K562 (cell line): ENCODE measurements around the gene AKAP6. TPM values are rescaled to one million over a fixed set of nuclear protein-coding genes. Genes with fewer than 3 reads are reported as not detected.

Source experiments
- ATAC-seq: fragments of 200-7000 bp; cut with Tn5 transposase; 3 replicates; pipeline ENCODE4 v1.9.1; 2020; ENCODE audit warnings: moderate library complexity
- BruUV-seq: library from RNA; stranded (reverse); fragments of 400-500 nt; replicated peaks from 2 replicates; lab custom pipeline; 2021; lab: Mats Ljungman, UMichigan
- CTCF ChIA-PET: fragments of 300-600 bp; formaldehyde crosslinking; extraction: SDS; loops from one replicate; lab custom pipeline; 2021; ENCODE audit warnings: low intra/inter-chr PET ratio; lab: Yijun Ruan, JAX
- POLR2A ChIA-PET: fragments of 300-600, 350-650 bp; sonication (Branson Sonifier 250); formaldehyde crosslinking; extraction: SDS; loops from one replicate; lab custom pipeline; 2021; ENCODE audit warnings: antibody characterized with exemption, inconsistent platforms; lab: Yijun Ruan, JAX
- DNase-seq, 4 experiments: peaks; one replicate each; pipeline versions ENCODE4 v3.0.0 to v3.0.0-alpha.2; 2011 to 2018; ENCODE audit warnings: low spot score in 3 of 4, mixed read lengths in 3 of 4; ENCODE audit errors: extremely low read depth in 1 of 4
- FAIRE-seq: peaks from 2 replicates; lab custom pipeline; 2011; peaks lifted over from hg19 to GRCh38; lab: Jason Lieb, UNC
- H2AFZ ChIP-seq: 2 replicates; pipeline ENCODE4 v1.6.0; 2011; ENCODE audit warnings: low read depth, low read length, control low read depth, inconsistent platforms
- H3K27ac ChIP-seq: fragments of 200-600 bp; 3 replicates; pipeline ENCODE4 v1.8.0; 2011; ENCODE audit warnings: low read depth, mild to moderate bottlenecking, control low read depth, inconsistent platforms, low read length, moderate library complexity, mixed read lengths; ENCODE audit errors: extremely low read depth
- H3K27me3 ChIP-seq, 2 experiments: fragments of 300-600 bp in 1 of 2; 2 replicates in 1 of 2; 3 replicates in 1 of 2; pipeline versions ENCODE4 v1.6.0 to v1.8.0; 2011; ENCODE audit warnings: inconsistent platforms in 2 of 2, low read length in 2 of 2, mild to moderate bottlenecking in 1 of 2, mixed read lengths in 1 of 2, moderate library complexity in 1 of 2; ENCODE audit not compliant: control insufficient read depth in 2 of 2, insufficient read depth in 2 of 2
- H3K36me3 ChIP-seq: fragments of 300-600 bp; 3 replicates; pipeline ENCODE4 v1.8.0; 2011; ENCODE audit warnings: mild to moderate bottlenecking, low read length, inconsistent platforms; ENCODE audit not compliant: control insufficient read depth, insufficient read depth
- H3K4me1 ChIP-seq, 2 experiments: fragments of 200-600 bp in 1 of 2; replicated peaks in 1 of 2; 2 replicates in 1 of 2; 3 replicates in 1 of 2; pipeline versions ENCODE4 v1.5.1 to v1.8.0; 2011; ENCODE audit warnings: inconsistent platforms in 2 of 2, low read length in 2 of 2, mild to moderate bottlenecking in 1 of 2, mixed read lengths in 1 of 2, moderate library complexity in 1 of 2; ENCODE audit not compliant: control insufficient read depth in 2 of 2, insufficient read depth in 2 of 2
- H3K4me2 ChIP-seq: 2 replicates; pipeline ENCODE4 v1.6.1; 2011; ENCODE audit warnings: low read length, control low read depth, inconsistent platforms, mixed read lengths; ENCODE audit not compliant: insufficient read depth
- H3K4me3 ChIP-seq: fragments of 200-600 bp; sonication (generic), shearing (Covaris generic); 2 replicates; pipeline ENCODE4 v1.5.1; 2016; ENCODE audit warnings: control low read depth, inconsistent platforms
- H3K79me2 ChIP-seq: fragments of 200-600 bp; 3 replicates; pipeline ENCODE4 v1.8.0; 2011; ENCODE audit warnings: low read length, inconsistent platforms; ENCODE audit not compliant: control insufficient read depth, insufficient read depth
- H3K9ac ChIP-seq, 2 experiments: 2 replicates each; pipeline versions ENCODE4 v1.6.0 to v1.6.1; 2011; ENCODE audit warnings: low read depth in 2 of 2, low read length in 2 of 2, control low read depth in 1 of 2, inconsistent platforms in 1 of 2, mild to moderate bottlenecking in 1 of 2, mixed read lengths in 1 of 2; ENCODE audit not compliant: insufficient read depth in 1 of 2
- H3K9me1 ChIP-seq: one replicate; pipeline ENCODE4 v1.6.0; 2011; ENCODE audit warnings: inconsistent platforms, mild to moderate bottlenecking, low read length, moderate library complexity; ENCODE audit not compliant: control insufficient read depth, insufficient read depth
- H3K9me3 ChIP-seq: replicated peaks from 2 replicates; pipeline ENCODE4 v1.5.1; 2011; ENCODE audit warnings: low read depth, low read length, inconsistent platforms; ENCODE audit not compliant: control insufficient read depth, insufficient read depth
- H4K20me1 ChIP-seq: replicated peaks from 2 replicates; pipeline ENCODE4 v1.6.1; 2011; ENCODE audit warnings: low read length, inconsistent platforms, mixed read lengths; ENCODE audit not compliant: control insufficient read depth, insufficient read depth
- ARNT ChIP-seq, 2 experiments: fragments of 450-650 bp; IDR thresholded peaks; 2 replicates each; pipeline ENCODE4 v1.6.1; 2016; ENCODE audit warnings: mild to moderate bottlenecking in 1 of 2
- BRD9 ChIP-seq: fragments of 450-650 bp; IDR thresholded peaks from 2 replicates; pipeline ENCODE4 v1.6.1; 2018; ENCODE audit warnings: low read depth; ENCODE audit not compliant: partially characterized antibody
- DPF2 ChIP-seq: fragments of 450-650 bp; IDR thresholded peaks from 2 replicates; pipeline ENCODE4 v1.6.1; 2016
- FUS ChIP-seq: fragments of 200-400 bp; formaldehyde crosslinking; optimal IDR thresholded peaks from 2 replicates; pipeline ENCODE3; 2017; ENCODE audit warnings: low read depth, low read length
- GTF2A2 ChIP-seq: IDR thresholded peaks from 2 replicates; pipeline ENCODE4 v1.6.1; 2016; ENCODE audit warnings: mild to moderate bottlenecking, missing genetic modification characterization, missing compliant biosample characterization
- ILK ChIP-seq: fragments of 450-650 bp; IDR thresholded peaks from 2 replicates; pipeline ENCODE4 v1.6.1; 2016; ENCODE audit warnings: missing genetic modification characterization, low read depth, mild to moderate bottlenecking, missing compliant biosample characterization, moderate library complexity, borderline replicate concordance
- KLF1 ChIP-seq: fragments of 450-650 bp; IDR thresholded peaks from 2 replicates; pipeline ENCODE4 v1.6.1; 2016; ENCODE audit warnings: missing genetic modification characterization, missing compliant biosample characterization
- MIER1 ChIP-seq: fragments of 450-650 bp; IDR thresholded peaks from 2 replicates; pipeline ENCODE4 v1.6.1; 2016; ENCODE audit warnings: antibody characterized with exemption, mild to moderate bottlenecking, low read depth
- MTA1 ChIP-seq: fragments of 450-650 bp; IDR thresholded peaks from 2 replicates; pipeline ENCODE4 v1.6.1; 2017; ENCODE audit warnings: borderline replicate concordance
- NCOA4 ChIP-seq: fragments of 450-650 bp; IDR thresholded peaks from 2 replicates; pipeline ENCODE4 v1.6.1; 2018; ENCODE audit warnings: mild to moderate bottlenecking; ENCODE audit not compliant: partially characterized antibody
- WHSC1 ChIP-seq: IDR thresholded peaks from one replicate; pipeline ENCODE4 v1.6.1; 2012; ENCODE audit warnings: low read length, control low read depth, inconsistent platforms
- ZFPM2 ChIP-seq: fragments of 250-450 bp; sonication (Bioruptor Pico); IDR thresholded peaks from 2 replicates; pipeline ENCODE4 v1.5.1; 2022; ENCODE audit warnings: mild to moderate bottlenecking
- ZNF224 ChIP-seq: sonication (generic); formaldehyde crosslinking; IDR thresholded peaks from 2 replicates; pipeline ENCODE4 v1.8.0; 2022; ENCODE audit warnings: mild to moderate bottlenecking, missing genetic modification reagents
- ZNF263 ChIP-seq: sonication (generic); formaldehyde crosslinking; IDR thresholded peaks from 2 replicates; pipeline ENCODE4 v1.8.0; 2022; ENCODE audit warnings: mild to moderate bottlenecking, missing genetic modification reagents, borderline replicate concordance
- ZNF589 ChIP-seq: fragments of 200-800 bp; sonication (Bioruptor generic); IDR thresholded peaks from 2 replicates; pipeline ENCODE4 v1.6.1; 2016; ENCODE audit warnings: low read depth, missing genetic modification characterization, missing compliant biosample characterization
- WGBS: fragments of 100-300 bp; shearing (Covaris generic); methylation state at CpG from one replicate; pipeline ENCODE4 v1.1.6; 2016; ENCODE audit warnings: low coverage, mixed read lengths; ENCODE audit not compliant: insufficient coverage; ENCODE audit errors: missing lambda C conversion rate; 5-methylcytosine and 5-hydroxymethylcytosine counted together
- in situ Hi-C: fragments of 300-500 bp; cut with MboI; formaldehyde crosslinking; loops from 4 replicates; pipeline ENCODE4 v1.15.0; 2018; ENCODE audit warnings: inconsistent platforms, mixed read lengths
- intact Hi-C: fragments of 100-400 bp; cut with micrococcal nuclease; formaldehyde crosslinking; loops from 2 replicates; pipeline ENCODE4 v1.14.2; 2022
- polyA plus RNA-seq, 8 experiments: library from polyadenylated mRNA; depleted of rRNA in 4 of 8; stranded (reverse) in 5 of 8; unstranded in 3 of 8; fragments of >200 nt; fragmentation: Nextera tagmentation in 2 of 8; fragmentation: Illumina TruSeq in 1 of 8; extraction: Ambion mirVana in 2 of 8; extraction: Trizol in 1 of 8; gene quantifications; 2 replicates each; pipeline versions ENCODE4 v1.2.1 to v1.2.3, GENCODE V29; 2011 to 2014; ENCODE audit warnings: inconsistent platforms in 1 of 8, missing spikeins in 1 of 8
- total RNA-seq, 7 experiments: library from RNA; depleted of rRNA in 6 of 7; stranded (reverse); fragments of >200 nt in 6 of 7; fragmentation: Illumina TruSeq in 2 of 7; extraction: Trizol in 2 of 7; gene quantifications; 2 replicates each; pipeline versions ENCODE4 v1.2.1 to v1.2.3, GENCODE V29; 2011 to 2021; ENCODE audit warnings: low replicate concordance in 1 of 7
- TF ChIP-seq, protein P1 (sequence below): fragments of 250-450 bp; sonication (Bioruptor Pico); IDR thresholded peaks from 2 replicates; pipeline ENCODE4 v1.5.0; 2022; ENCODE audit warnings: mild to moderate bottlenecking
- TF ChIP-seq, protein P2 (sequence below): sonication (generic); formaldehyde crosslinking; IDR thresholded peaks from 2 replicates; pipeline ENCODE4 v1.8.0; 2022; ENCODE audit warnings: missing genetic modification reagents, mild to moderate bottlenecking, borderline replicate concordance
- TF ChIP-seq, protein P3 (sequence below): fragments of 450-650 bp; IDR thresholded peaks from 2 replicates; pipeline ENCODE4 v1.6.1; 2017; ENCODE audit warnings: antibody characterized with exemption

Gene AKAP6
- total and polyA plus RNA-seq, 9 of the 15 experiments (the other 6 are each of a cell fraction or from before 2014, with no cell fraction given): 0.03 to 1.7 (median 0.48) TPM

DNA sequence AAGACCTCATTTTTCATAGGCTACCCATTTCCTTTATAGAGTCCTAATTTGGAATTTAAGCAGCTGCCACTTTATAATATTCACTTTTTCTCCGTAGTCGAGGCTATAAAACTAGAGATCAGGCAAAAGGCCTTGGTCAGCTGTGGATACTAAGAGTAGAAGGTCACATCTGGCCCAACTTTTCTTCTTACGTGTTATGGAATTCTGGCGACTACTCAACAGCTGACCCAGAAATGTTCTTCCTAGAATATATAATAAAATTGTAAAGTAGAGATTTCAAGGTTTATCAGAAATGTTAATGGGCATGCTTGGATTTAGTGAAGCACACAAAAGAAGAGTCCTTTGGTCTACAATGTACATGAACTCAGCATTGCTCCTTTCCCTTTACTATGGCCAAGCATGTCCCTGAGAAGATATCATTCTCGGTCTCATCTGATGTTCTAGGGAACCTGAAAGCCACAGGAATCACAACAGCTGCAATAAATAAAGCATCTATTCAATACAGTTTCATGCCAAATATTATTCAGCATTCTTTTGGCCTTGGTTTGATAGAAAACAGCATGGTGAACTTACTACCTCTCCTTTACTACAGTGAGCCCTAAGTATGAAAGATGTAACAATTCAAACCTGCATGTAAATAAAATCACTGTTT lies 348.2 kb downstream of the AKAP6 start (continued):
- TF ChIP-seq, protein P1, sequence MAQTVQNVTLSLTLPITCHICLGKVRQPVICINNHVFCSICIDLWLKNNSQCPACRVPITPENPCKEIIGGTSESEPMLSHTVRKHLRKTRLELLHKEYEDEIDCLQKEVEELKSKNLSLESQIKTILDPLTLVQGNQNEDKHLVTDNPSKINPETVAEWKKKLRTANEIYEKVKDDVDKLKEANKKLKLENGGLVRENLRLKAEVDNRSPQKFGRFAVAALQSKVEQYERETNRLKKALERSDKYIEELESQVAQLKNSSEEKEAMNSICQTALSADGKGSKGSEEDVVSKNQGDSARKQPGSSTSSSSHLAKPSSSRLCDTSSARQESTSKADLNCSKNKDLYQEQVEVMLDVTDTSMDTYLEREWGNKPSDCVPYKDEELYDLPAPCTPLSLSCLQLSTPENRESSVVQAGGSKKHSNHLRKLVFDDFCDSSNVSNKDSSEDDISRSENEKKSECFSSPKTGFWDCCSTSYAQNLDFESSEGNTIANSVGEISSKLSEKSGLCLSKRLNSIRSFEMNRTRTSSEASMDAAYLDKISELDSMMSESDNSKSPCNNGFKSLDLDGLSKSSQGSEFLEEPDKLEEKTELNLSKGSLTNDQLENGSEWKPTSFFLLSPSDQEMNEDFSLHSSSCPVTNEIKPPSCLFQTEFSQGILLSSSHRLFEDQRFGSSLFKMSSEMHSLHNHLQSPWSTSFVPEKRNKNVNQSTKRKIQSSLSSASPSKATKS (CRISPR knock-in tag): no peak
- TF ChIP-seq DPF2: no peak
- TF ChIP-seq, protein P2, sequence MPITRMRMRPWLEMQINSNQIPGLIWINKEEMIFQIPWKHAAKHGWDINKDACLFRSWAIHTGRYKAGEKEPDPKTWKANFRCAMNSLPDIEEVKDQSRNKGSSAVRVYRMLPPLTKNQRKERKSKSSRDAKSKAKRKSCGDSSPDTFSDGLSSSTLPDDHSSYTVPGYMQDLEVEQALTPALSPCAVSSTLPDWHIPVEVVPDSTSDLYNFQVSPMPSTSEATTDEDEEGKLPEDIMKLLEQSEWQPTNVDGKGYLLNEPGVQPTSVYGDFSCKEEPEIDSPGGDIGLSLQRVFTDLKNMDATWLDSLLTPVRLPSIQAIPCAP (CRISPR knock-in tag): no peak
- TF ChIP-seq ARNT (IDR thresholded peaks at IDR 0.05): no peak

DNA sequence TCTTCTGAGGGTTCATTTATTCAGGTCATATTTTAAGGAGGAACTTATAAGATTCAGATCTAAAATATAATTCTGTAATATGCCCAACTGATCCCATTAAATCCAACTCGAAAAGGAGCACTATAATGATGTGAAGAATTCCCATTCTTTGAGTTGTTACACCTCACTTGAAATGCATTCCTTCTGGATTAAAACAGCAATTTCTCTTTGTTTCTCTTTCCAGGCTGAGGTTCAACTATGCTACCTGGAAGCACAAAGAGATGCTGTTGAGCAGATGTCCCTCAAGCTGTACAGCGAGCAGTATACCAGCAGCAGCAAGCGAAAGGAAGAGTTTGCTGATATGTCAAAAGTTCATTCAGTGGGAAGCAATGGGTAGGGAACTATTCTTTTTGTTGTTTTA lies 349.0 kb downstream of the AKAP6 start:
- no peak overlapping the region for H2AFZ ChIP-seq
- no peak for ATAC-seq
- no peaks in the 10 kb centered on the region for H4K20me1 ChIP-seq
- H3K79me2 ChIP-seq: no peaks in the 10 kb centered on the region
- no peaks in the 10 kb centered on the region for H3K9me1 ChIP-seq
- no peak overlapping the region for H3K4me3 ChIP-seq
- H3K27me3 ChIP-seq: no peaks in the 10 kb centered on the region
- in situ Hi-C loops: loop anchor here (25.0 kb wide), 1 partner anchor 1484 kb away; no protein-coding TSS in a partner anchor
- FAIRE-seq: no peak
- no peaks in the 10 kb centered on the region for H3K36me3 ChIP-seq
- BruUV-seq: no TSS peak
- no peak overlapping the region for H3K9ac ChIP-seq
- intact Hi-C loops: no loop called here
- CTCF ChIA-PET: no interaction called here
- no peak overlapping the region for H3K4me2 ChIP-seq
- 0% methylated on average over 3 of the region's 3 CpGs for whole genome bisulfite sequencing
- no peak for DNase-seq
- H3K27ac ChIP-seq: no peak overlapping the region
- no peaks in the 10 kb centered on the region for H3K9me3 ChIP-seq
- H3K4me1 ChIP-seq: no peaks in the 10 kb centered on the region
- POLR2A ChIA-PET: no interaction called here
- TF ChIP-seq ZNF263 (CRISPR knock-in tag): no peak
- no peak for TF ChIP-seq MIER1
- no peak for TF ChIP-seq BRD9
- TF ChIP-seq MTA1: no peak
- TF ChIP-seq ZNF224 (CRISPR knock-in tag): no peak
- no peak for TF ChIP-seq ILK (tag)
- TF ChIP-seq NCOA4: no peak
- no peak for TF ChIP-seq GTF2A2 (tag)
- TF ChIP-seq, protein P3, sequence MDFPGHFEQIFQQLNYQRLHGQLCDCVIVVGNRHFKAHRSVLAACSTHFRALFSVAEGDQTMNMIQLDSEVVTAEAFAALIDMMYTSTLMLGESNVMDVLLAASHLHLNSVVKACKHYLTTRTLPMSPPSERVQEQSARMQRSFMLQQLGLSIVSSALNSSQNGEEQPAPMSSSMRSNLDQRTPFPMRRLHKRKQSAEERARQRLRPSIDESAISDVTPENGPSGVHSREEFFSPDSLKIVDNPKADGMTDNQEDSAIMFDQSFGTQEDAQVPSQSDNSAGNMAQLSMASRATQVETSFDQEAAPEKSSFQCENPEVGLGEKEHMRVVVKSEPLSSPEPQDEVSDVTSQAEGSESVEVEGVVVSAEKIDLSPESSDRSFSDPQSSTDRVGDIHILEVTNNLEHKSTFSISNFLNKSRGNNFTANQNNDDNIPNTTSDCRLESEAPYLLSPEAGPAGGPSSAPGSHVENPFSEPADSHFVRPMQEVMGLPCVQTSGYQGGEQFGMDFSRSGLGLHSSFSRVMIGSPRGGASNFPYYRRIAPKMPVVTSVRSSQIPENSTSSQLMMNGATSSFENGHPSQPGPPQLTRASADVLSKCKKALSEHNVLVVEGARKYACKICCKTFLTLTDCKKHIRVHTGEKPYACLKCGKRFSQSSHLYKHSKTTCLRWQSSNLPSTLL: no peak
- TF ChIP-seq WHSC1: no peak
- TF ChIP-seq ZFPM2 (CRISPR knock-in tag): no peak
- TF ChIP-seq FUS: no peak
- no peak for TF ChIP-seq KLF1 (tag)
- TF ChIP-seq ZNF589 (CRISPR knock-in tag): no peak
